ENCODE data around the gene PTPRM. TPM values are rescaled to one million over a fixed set of nuclear protein-coding genes. Genes with fewer than 3 reads are reported as not detected.

PTPRM gene
- total RNA-seq, 1 experiment from 2014 or later = 100.0 TPM

- ChIA-PET POLR2A (no interaction called here), CTCF (no interaction called here)
- BruUV-seq (replicated peaks) = no TSS peak
- Histone ChIP-seq H3K27me3 (replicated peaks; ENCODE audit: control insufficient read depth, insufficient read depth, low read length) (no peaks in the 10 kb centered on the region), H3K4me3 (ENCODE audit: low read depth, low read length) (no peak overlapping the region), H3K9me3 (no peaks in the 10 kb centered on the region), H3K4me1 (peaks cover 44% of the 10 kb centered on the region), H3K36me3 (ENCODE audit: control insufficient read depth, insufficient read depth, low read length) (no peaks in the 10 kb centered on the region)
- Mint-ChIP-seq H3K27me3 (ENCODE audit: insufficient read depth, unreplicated experiment) (no peaks in the 10 kb centered on the region), H3K4me1 (ENCODE audit: low read depth, unreplicated experiment) (peaks cover 9% of the 10 kb centered on the region), H3K9me3 (ENCODE audit: unreplicated experiment) (no peaks in the 10 kb centered on the region), H3K36me3 (ENCODE audit: insufficient read depth, unreplicated experiment) (no peaks in the 10 kb centered on the region), H3K4me3 (ENCODE audit: unreplicated experiment) (no peak overlapping the region), H3K27ac (ENCODE audit: unreplicated experiment) (no peak overlapping the region)
- intact Hi-C loops (cut with micrococcal nuclease; ENCODE audit: unreplicated experiment) = no loop called here
- DNase-seq = no peak
- TF ChIP-seq, protein P1, sequence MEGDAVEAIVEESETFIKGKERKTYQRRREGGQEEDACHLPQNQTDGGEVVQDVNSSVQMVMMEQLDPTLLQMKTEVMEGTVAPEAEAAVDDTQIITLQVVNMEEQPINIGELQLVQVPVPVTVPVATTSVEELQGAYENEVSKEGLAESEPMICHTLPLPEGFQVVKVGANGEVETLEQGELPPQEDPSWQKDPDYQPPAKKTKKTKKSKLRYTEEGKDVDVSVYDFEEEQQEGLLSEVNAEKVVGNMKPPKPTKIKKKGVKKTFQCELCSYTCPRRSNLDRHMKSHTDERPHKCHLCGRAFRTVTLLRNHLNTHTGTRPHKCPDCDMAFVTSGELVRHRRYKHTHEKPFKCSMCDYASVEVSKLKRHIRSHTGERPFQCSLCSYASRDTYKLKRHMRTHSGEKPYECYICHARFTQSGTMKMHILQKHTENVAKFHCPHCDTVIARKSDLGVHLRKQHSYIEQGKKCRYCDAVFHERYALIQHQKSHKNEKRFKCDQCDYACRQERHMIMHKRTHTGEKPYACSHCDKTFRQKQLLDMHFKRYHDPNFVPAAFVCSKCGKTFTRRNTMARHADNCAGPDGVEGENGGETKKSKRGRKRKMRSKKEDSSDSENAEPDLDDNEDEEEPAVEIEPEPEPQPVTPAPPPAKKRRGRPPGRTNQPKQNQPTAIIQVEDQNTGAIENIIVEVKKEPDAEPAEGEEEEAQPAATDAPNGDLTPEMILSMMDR (IDR thresholded peaks at IDR 0.05; ENCODE audit: insufficient read depth in 1 of 2, low read depth in 1 of 2, low read length in 1 of 2, severe bottlenecking in 1 of 2, unreplicated experiment in 1 of 2) = no peak
Observed at GRCh38 chr18:7725897-7726296, 158.8 kb downstream of the PTPRM start.

GRCh38 chr18:7726522-7726921, 159.4 kb downstream of the PTPRM start:
- Mint-ChIP-seq H3K9me3 (ENCODE audit: unreplicated experiment) (no peaks in the 10 kb centered on the region), H3K27ac (ENCODE audit: unreplicated experiment) (no peak overlapping the region), H3K27me3 (ENCODE audit: insufficient read depth, unreplicated experiment) (no peaks in the 10 kb centered on the region), H3K4me3 (ENCODE audit: unreplicated experiment) (no peak overlapping the region), H3K4me1 (ENCODE audit: low read depth, unreplicated experiment) (peaks cover 9% of the 10 kb centered on the region), H3K36me3 (ENCODE audit: insufficient read depth, unreplicated experiment) (peaks cover 3% of the 10 kb centered on the region)
- ChIA-PET CTCF (no interaction called here), POLR2A (no interaction called here)
- BruUV-seq (replicated peaks) = no TSS peak
- Histone ChIP-seq H3K36me3 (ENCODE audit: control insufficient read depth, insufficient read depth, low read length) (no peaks in the 10 kb centered on the region), H3K4me3 (ENCODE audit: low read depth, low read length) (no peak overlapping the region), H3K9me3 (no peaks in the 10 kb centered on the region), H3K4me1 (peaks cover 50% of the 10 kb centered on the region), H3K27me3 (replicated peaks; ENCODE audit: control insufficient read depth, insufficient read depth, low read length) (no peaks in the 10 kb centered on the region)
- intact Hi-C loops (cut with micrococcal nuclease; ENCODE audit: unreplicated experiment) = no loop called here
- no peak for DNase-seq
- TF ChIP-seq, protein P1 (IDR thresholded peaks at IDR 0.05; ENCODE audit: insufficient read depth in 1 of 2, low read depth in 1 of 2, low read length in 1 of 2, severe bottlenecking in 1 of 2, unreplicated experiment in 1 of 2) = no peak

GRCh38 chr18:7727361-7728076, 160.4 kb downstream of the PTPRM start:
- H3K4me1 Mint-ChIP-seq (ENCODE audit: low read depth, unreplicated experiment) = peaks cover 9% of the 10 kb centered on the region
- intact Hi-C loops (cut with micrococcal nuclease; ENCODE audit: unreplicated experiment) = no loop called here
- no peaks in the 10 kb centered on the region for H3K9me3 ChIP-seq
- peaks cover 46% of the 10 kb centered on the region for H3K4me1 ChIP-seq
- DNase-seq = no peak
- no peak overlapping the region for H3K27ac Mint-ChIP-seq (ENCODE audit: unreplicated experiment)
- H3K4me3 Mint-ChIP-seq (ENCODE audit: unreplicated experiment) = no peak overlapping the region
- H3K27me3 ChIP-seq (replicated peaks; ENCODE audit: control insufficient read depth, insufficient read depth, low read length) = no peaks in the 10 kb centered on the region
- no peaks in the 10 kb centered on the region for H3K9me3 Mint-ChIP-seq (ENCODE audit: unreplicated experiment)
- ChIA-PET CTCF (no interaction called here), POLR2A (no interaction called here)
- no TSS peak for BruUV-seq (replicated peaks)
- no peaks in the 10 kb centered on the region for H3K27me3 Mint-ChIP-seq (ENCODE audit: insufficient read depth, unreplicated experiment)
- H3K36me3 ChIP-seq (ENCODE audit: control insufficient read depth, insufficient read depth, low read length) = no peaks in the 10 kb centered on the region
- no peak overlapping the region for H3K4me3 ChIP-seq (ENCODE audit: low read depth, low read length)
- H3K36me3 Mint-ChIP-seq (ENCODE audit: insufficient read depth, unreplicated experiment) = peaks cover 6% of the 10 kb centered on the region
- TF ChIP-seq, protein P1 (IDR thresholded peaks at IDR 0.05; ENCODE audit: insufficient read depth in 1 of 2, low read depth in 1 of 2, low read length in 1 of 2, severe bottlenecking in 1 of 2, unreplicated experiment in 1 of 2) = no peak

Data from Caco-2 (cell line).